ENCODE data around the gene SH3BGR. TPM values are rescaled to one million over a fixed set of nuclear protein-coding genes. Genes with fewer than 3 reads are reported as not detected.
"Not testable (repeated sequence)": the region's sequence is repeated elsewhere in the genome, so short reads cannot be mapped to it uniquely, and the experiment has no call there.

Gene SH3BGR
- total and polyA plus RNA-seq, 2 of the 4 experiments (the other 2 are of a cell fraction): 1.6 to 2.0 TPM

DNA sequence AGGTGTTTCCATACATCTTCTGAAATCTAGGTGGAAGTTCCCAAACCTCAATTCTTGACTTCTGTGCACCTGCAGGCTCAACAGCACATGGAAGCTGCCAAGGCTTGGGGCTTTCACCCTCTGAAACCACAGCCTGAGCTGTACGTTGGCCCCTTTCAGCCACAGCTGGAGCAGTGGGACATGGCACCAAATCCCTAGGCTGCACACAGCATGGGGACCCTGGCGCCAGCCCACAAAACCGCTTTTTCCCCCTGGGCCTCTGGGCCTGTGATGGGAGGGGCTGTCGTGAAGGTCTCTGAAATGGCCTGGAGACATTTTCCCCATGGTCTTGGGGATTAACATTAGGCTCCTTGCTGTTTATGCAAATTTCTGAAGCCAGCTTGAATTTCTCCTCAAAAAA is 88.6 kb downstream of the SH3BGR start:
- H3K14ac ChIP-seq (replicated peaks; ENCODE audit: low read depth, low read length); intact Hi-C loops (cut with micrococcal nuclease); H3K27ac ChIP-seq (ENCODE audit: insufficient read depth, low read length); POLR2A ChIA-PET (ENCODE audit: unreplicated experiment); H2AK5ac ChIP-seq (ENCODE audit: low read depth, low read length); H2BK120ac ChIP-seq (ENCODE audit: low read depth, low read length); BruUV-seq (replicated peaks); H4K8ac ChIP-seq (ENCODE audit: low read depth in 2 of 2, low read length in 2 of 2); dilution Hi-C loops (cut with HindIII; ENCODE audit: low sequenced_read_pairs, unreplicated experiment); CTCF ChIA-PET; H3K9me1 ChIP-seq (ENCODE audit: insufficient read depth, low read length); H3K23ac ChIP-seq (ENCODE audit: low read depth, low read length); H3K4me1 ChIP-seq (ENCODE audit: control insufficient read depth, insufficient read depth, low read length); H3K4me2 ChIP-seq (ENCODE audit: low read depth, low read length); H4K91ac ChIP-seq (ENCODE audit: insufficient read depth, low read depth, low read length); ATAC-seq (ENCODE audit: low read depth); H2BK20ac ChIP-seq (ENCODE audit: low read depth, low read length); H3K18ac ChIP-seq (ENCODE audit: low read depth, low read length); DNase-seq; H3K27me3 ChIP-seq (ENCODE audit: control insufficient read depth, insufficient read depth, low read length); H2AK9ac ChIP-seq (replicated peaks; ENCODE audit: low read depth, low read length, poor library complexity); H2BK5ac ChIP-seq (ENCODE audit: low read depth, low read length, poor library complexity, severe bottlenecking); H4K5ac ChIP-seq (ENCODE audit: low read depth, low read length); H3K56ac ChIP-seq (ENCODE audit: extremely low read depth, insufficient read depth, low read length); in situ Hi-C loops (cut with MboI; ENCODE audit: low sequenced_read_pairs); H3K9me3 ChIP-seq (ENCODE audit: control insufficient read depth, insufficient read depth, low read length); H3K79me1 ChIP-seq (ENCODE audit: low read depth in 1 of 2, low read length in 2 of 2); H2BK15ac ChIP-seq (ENCODE audit: low read depth, low read length); H3K36me3 ChIP-seq (ENCODE audit: control insufficient read depth, insufficient read depth, low read length); H3K4ac ChIP-seq (ENCODE audit: low read depth, low read length); H3K4me3 ChIP-seq (ENCODE audit: insufficient read depth, low read depth, low read length); H2AFZ ChIP-seq (replicated peaks; ENCODE audit: low read length, poor library complexity); H4K20me1 ChIP-seq (ENCODE audit: insufficient read depth, low read length); H3K9ac ChIP-seq (ENCODE audit: low read depth, low read length): not testable (repeated sequence)
- no CpG with 5 or more reads among the region's 4 CpGs for WGBS, 2 experiments (ENCODE audit: extremely low coverage in 2 of 2, insufficient read length in 1 of 2)

Measured in IMR-90 (cell line).